Stimulated activated naive CD8-positive, alpha-beta T cell treated with anti-CD3 and anti-CD28 coated beads, Interleukin-15, amount 100 ng/mL, for 72 hours (primary cell): ENCODE measurements around the gene POLD3.

Experiments
- ATAC-seq: fragments of 150-1000 bp; cut with Tn5 transposase; 2 replicates; pipeline ENCODE4 v1.10.0; 2021; ENCODE audit warnings: mild to moderate bottlenecking, moderate library complexity
- DNase-seq, 2 donors: peaks; one replicate each; pipeline ENCODE4 v3.0.0; 2021 to 2022
- H3K27ac Mint-ChIP-seq, 2 donors: one replicate each; pipeline ENCODE4 v1.8.0; 2022; ENCODE audit warnings: mild to moderate bottlenecking in 2 of 2, mixed read lengths in 2 of 2, moderate library complexity in 2 of 2
- H3K27me3 Mint-ChIP-seq: one replicate; pipeline ENCODE4 v1.8.0; 2022; ENCODE audit warnings: mixed read lengths
- H3K4me1 Mint-ChIP-seq: one replicate; pipeline ENCODE4 v1.8.0; 2022; ENCODE audit warnings: mild to moderate bottlenecking, mixed read lengths
- H3K4me3 Mint-ChIP-seq, 2 donors: one replicate each; pipeline ENCODE4 v1.8.0; 2022; ENCODE audit warnings: mild to moderate bottlenecking in 2 of 2, mixed read lengths in 2 of 2, moderate library complexity in 1 of 2
- H3K9me3 Mint-ChIP-seq, 2 donors: one replicate each; pipeline ENCODE4 v1.8.0; 2022; ENCODE audit warnings: mixed read lengths in 2 of 2

Gene POLD3

DNA sequence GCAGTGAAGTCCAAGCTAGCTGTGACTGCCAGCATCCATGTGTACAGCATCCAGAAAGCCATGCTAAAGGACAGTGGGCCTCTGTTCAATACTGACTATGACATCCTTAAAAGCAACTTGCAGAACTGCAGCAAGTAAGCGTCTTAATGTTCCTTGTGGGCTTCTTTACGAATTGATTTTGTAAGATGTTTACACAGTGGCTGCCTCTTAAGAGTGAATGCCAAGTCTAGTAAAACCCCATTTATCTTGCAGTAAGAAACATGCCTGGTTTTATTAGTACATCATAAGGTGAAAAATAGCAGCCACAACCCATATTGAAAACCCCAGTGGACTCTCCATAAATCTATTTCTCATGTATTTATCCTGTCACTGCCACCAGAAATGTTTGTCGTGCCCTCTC, 20.5 kb downstream of the POLD3 start:
- DNase-seq (no peak), ATAC-seq (no peak)
- Mint-ChIP-seq H3K27me3 (no peaks in the 10 kb centered on the region), H3K4me3 (no peak overlapping the region), H3K27ac (no peak overlapping the region), H3K9me3 (no peaks in the 10 kb centered on the region), H3K4me1 (no peaks in the 10 kb centered on the region)

DNA sequence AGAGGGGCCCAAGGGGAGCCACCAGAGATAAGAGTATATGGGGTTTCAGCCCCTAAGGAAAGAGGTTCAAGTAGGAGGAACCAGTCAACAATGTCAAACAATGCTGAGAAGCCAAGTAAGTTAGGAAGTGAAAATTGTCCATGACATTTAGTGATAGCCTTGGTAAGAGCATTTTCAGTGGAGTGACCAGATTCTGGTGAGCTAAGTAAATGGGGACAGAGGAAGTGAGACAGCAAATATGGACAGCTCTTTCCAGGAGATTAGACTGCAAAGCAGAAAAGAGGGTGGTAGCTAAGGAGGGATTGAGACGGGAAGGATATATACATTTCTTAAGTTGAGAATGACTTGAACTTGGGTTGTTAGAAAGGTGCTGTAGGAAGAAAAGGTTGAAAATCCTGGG, 22.9 kb downstream of the POLD3 start:
- no peaks in the 10 kb centered on the region for H3K9me3 Mint-ChIP-seq
- no peaks in the 10 kb centered on the region for H3K27me3 Mint-ChIP-seq
- no peaks in the 10 kb centered on the region for H3K4me1 Mint-ChIP-seq
- no peak for ATAC-seq
- H3K27ac Mint-ChIP-seq: no peak overlapping the region
- H3K4me3 Mint-ChIP-seq: no peak overlapping the region
- DNase-seq: no peak

DNA sequence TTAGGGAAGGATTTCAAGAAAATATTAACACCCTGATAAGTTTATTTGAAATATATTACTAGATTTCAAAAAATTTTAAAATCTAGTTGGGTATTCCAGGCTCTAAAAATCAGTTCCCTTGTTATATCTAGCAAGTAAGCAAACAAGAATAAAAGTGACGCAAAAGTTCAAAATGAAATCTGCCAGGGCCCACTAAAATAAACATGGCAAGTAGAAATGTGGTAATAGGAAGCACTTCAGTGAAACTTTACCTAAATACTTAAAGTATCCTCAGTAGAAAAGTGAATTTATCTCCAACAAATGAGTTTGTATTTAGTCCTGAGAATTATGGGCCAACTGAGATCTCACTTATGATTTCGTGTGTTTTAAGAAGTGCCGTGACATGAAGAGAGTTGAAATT, 23.6 kb downstream of the POLD3 start:
- no peaks in the 10 kb centered on the region for H3K9me3 Mint-ChIP-seq
- H3K27ac Mint-ChIP-seq: no peak overlapping the region
- H3K4me1 Mint-ChIP-seq: no peaks in the 10 kb centered on the region
- DNase-seq (no peak), ATAC-seq (no peak)
- H3K4me3 Mint-ChIP-seq: no peak overlapping the region
- H3K27me3 Mint-ChIP-seq: no peaks in the 10 kb centered on the region

DNA sequence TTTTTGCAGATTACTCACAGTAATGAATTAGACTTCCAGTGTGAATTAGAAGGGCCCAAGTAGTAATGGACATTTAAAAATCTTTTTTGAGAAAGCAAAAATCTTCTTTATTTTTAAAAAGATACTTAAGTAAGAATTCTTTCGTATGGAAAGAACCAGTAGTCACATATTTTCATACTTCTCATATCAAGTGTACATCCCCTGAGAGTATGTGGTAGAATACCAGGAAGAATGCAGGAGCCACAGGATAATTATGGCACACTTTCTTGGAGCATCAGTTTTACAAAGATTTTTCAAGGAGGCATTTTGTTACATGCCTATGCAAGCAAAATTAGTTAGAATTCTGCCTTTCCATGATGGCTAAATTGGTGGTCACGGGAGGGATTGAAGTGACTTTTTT, 28.1 kb downstream of the POLD3 start:
- no peaks in the 10 kb centered on the region for H3K27me3 Mint-ChIP-seq
- H3K9me3 Mint-ChIP-seq: no peaks in the 10 kb centered on the region
- DNase-seq (no peak), ATAC-seq (no peak)
- no peaks in the 10 kb centered on the region for H3K4me1 Mint-ChIP-seq
- H3K27ac Mint-ChIP-seq: no peak overlapping the region
- no peak overlapping the region for H3K4me3 Mint-ChIP-seq

- no peak for ATAC-seq
- Mint-ChIP-seq H3K4me1 (no peaks in the 10 kb centered on the region), H3K27ac (no peak overlapping the region), H3K4me3 (no peak overlapping the region), H3K27me3 (no peaks in the 10 kb centered on the region), H3K9me3 (no peaks in the 10 kb centered on the region)
- no peak for DNase-seq
Observed at GRCh38 chr11:74626130-74626529, 33.7 kb downstream of the POLD3 start.

GRCh38 chr11:74626604-74627003, 34.2 kb downstream of the POLD3 start:
- H3K4me1 Mint-ChIP-seq: no peaks in the 10 kb centered on the region
- no peak overlapping the region for H3K27ac Mint-ChIP-seq
- H3K27me3 Mint-ChIP-seq: no peaks in the 10 kb centered on the region
- ATAC-seq (no peak), DNase-seq (no peak)
- H3K9me3 Mint-ChIP-seq: no peaks in the 10 kb centered on the region
- no peak overlapping the region for H3K4me3 Mint-ChIP-seq

- DNase-seq: no peak
- H3K4me1 Mint-ChIP-seq: no peaks in the 10 kb centered on the region
Observed at GRCh38 chr11:74627381-74627780, 35.0 kb downstream of the POLD3 start.

DNA sequence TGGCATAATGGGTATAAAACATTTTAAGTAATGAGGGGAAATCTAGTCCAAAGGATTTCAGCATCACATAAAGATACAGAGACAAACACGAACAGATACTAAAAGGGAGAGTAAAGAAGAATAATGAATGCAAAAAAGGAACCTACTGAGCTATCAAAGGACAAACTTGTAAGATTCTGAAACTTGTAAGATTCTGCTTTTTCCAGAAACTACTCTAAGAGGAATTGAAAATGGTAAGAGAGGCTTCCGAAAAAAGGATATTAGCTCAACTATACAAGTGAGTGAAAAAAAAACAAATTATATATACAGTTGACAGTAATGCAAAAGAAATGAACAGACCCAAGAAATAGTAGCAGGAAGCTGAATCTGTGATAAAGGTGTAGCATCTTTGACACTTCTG, 37.7 kb downstream of the POLD3 start:
- ATAC-seq: no peak
- DNase-seq: no peak
- no peaks in the 10 kb centered on the region for H3K9me3 Mint-ChIP-seq
- H3K4me1 Mint-ChIP-seq: no peaks in the 10 kb centered on the region
- H3K4me3 Mint-ChIP-seq: no peak overlapping the region
- no peaks in the 10 kb centered on the region for H3K27me3 Mint-ChIP-seq
- H3K27ac Mint-ChIP-seq: peak overlapping the region in 1 of 2 donors; percentile 8

More at GRCh38 chr11:74627381-74627780, 35.0 kb downstream of the POLD3 start:
- Mint-ChIP-seq H3K9me3 (no peaks in the 10 kb centered on the region), H3K4me3 (no peak overlapping the region), H3K27me3 (no peaks in the 10 kb centered on the region), H3K27ac (no peak overlapping the region)
- peak; percentile 70 for ATAC-seq

GRCh38 chr11:74633406-74634393, 41.3 kb downstream of the POLD3 start:
- no peaks in the 10 kb centered on the region for H3K4me1 Mint-ChIP-seq
- H3K9me3 Mint-ChIP-seq: no peaks in the 10 kb centered on the region
- H3K4me3 Mint-ChIP-seq: no peak overlapping the region
- H3K27ac Mint-ChIP-seq: no peak overlapping the region
- no peaks in the 10 kb centered on the region for H3K27me3 Mint-ChIP-seq
- DNase-seq (no peak), ATAC-seq (no peak)

DNA sequence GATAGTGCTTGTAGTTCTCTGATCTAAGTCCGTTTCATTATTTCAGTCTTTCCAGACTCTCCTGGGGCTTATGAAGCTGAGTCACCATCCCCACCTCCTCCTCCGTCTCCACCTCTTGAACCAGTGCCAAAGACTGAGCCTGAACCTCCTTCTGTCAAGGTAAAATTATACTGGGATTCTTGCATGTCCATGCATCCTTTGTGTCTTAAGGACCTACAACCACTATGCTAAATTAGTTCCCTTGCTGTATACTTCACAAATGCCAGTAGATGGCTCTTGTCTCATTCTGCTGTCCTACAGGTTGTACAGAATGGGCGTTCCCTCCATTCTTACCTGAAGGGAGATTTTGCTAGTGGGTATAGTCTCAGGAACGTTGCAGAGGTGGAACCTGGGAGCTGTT, 42.2 kb downstream of the POLD3 start:
- ATAC-seq (no peak), DNase-seq (no peak)
- Mint-ChIP-seq H3K4me3 (no peak overlapping the region), H3K4me1 (no peaks in the 10 kb centered on the region), H3K27me3 (no peaks in the 10 kb centered on the region), H3K9me3 (no peaks in the 10 kb centered on the region), H3K27ac (no peak overlapping the region)

DNA sequence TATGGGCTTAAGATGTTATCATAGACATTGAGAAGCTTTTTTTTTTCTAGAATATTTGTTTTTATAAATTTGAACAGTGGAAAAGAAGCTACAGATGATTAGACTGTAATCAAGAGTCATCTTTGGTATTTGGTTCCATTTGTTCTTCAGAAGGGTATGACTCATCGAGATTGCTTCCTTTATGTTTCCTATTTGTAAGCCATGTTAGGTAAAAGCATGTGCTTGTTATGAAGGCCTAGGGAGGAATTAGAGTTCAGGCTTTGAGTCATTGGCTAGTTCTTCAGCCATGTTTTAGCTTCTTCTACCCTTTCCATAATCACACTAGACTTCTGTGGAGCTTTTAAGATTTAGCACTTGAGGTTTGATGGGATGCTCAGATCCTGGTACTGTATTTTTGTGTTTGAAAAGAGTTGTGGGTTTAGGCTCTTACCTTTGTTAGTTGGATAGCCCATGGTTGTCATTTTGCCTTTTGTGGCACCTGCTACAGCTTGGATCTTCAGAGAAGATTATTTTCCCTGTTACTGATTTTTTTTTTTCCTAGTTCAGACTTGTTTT, 44.3 kb downstream of the POLD3 start:
- no peaks in the 10 kb centered on the region for H3K4me1 Mint-ChIP-seq
- H3K4me3 Mint-ChIP-seq: no peak overlapping the region
- no peak overlapping the region for H3K27ac Mint-ChIP-seq
- ATAC-seq (peak; percentile 67), DNase-seq (no peak)
- no peaks in the 10 kb centered on the region for H3K9me3 Mint-ChIP-seq
- no peaks in the 10 kb centered on the region for H3K27me3 Mint-ChIP-seq

- DNase-seq (no peak), ATAC-seq (no peak)
- H3K4me1 Mint-ChIP-seq: no peaks in the 10 kb centered on the region
- no peaks in the 10 kb centered on the region for H3K9me3 Mint-ChIP-seq
- H3K27me3 Mint-ChIP-seq: no peaks in the 10 kb centered on the region
- no peak overlapping the region for H3K27ac Mint-ChIP-seq
- H3K4me3 Mint-ChIP-seq: no peak overlapping the region
Observed at GRCh38 chr11:74637700-74638099, 45.3 kb downstream of the POLD3 start.

DNA sequence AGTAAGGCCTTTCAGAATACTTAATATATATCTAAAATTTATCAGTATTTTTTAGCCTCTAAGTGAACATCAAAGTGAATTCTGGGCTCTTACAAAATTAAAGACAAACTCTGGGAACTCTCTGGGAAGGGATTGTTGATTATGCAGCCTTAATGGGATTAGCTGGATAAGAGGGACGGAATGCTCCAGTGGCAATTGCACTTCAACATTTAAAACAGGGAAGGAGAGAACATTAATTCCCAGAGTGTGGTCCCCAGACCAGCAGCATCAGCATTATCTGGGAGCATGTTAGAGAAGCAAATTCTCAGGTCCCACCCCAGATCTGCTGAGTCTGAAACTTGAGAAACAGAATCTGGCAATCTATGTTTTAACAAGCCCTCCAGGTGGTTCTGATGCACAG, 46.5 kb downstream of the POLD3 start:
- no peak for ATAC-seq
- H3K9me3 Mint-ChIP-seq: no peaks in the 10 kb centered on the region

DNA sequence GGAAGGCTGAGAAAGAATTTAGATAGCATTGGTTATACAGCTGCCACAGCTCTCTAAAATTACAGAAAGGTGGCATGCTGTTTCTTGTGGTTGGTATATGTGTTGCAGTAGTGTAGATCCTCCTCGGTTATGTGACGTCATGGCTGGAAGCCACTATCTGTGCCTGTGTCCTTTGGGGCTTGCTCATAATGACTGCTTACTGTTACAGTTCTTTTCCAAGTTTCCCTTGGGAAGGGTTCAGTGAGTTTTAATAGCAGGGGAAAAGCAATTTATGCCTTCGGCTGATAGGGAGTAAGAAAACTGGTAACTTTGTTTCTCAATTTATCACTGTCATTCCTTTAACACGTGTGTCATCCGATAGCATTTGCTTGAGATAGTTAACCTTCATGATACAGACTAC, 47.2 kb downstream of the POLD3 start:
- DNase-seq (no peak), ATAC-seq (no peak)
- H3K4me3 Mint-ChIP-seq: no peak overlapping the region
- H3K9me3 Mint-ChIP-seq: no peaks in the 10 kb centered on the region
- no peaks in the 10 kb centered on the region for H3K27me3 Mint-ChIP-seq
- H3K4me1 Mint-ChIP-seq: no peaks in the 10 kb centered on the region
- H3K27ac Mint-ChIP-seq: no peak overlapping the region

More for the DNA sequence above, 46.5 kb downstream of the POLD3 start:
- no peaks in the 10 kb centered on the region for H3K27me3 Mint-ChIP-seq
- H3K27ac Mint-ChIP-seq: no peak overlapping the region
- DNase-seq: no peak
- H3K4me1 Mint-ChIP-seq: no peaks in the 10 kb centered on the region
- no peak overlapping the region for H3K4me3 Mint-ChIP-seq

DNA sequence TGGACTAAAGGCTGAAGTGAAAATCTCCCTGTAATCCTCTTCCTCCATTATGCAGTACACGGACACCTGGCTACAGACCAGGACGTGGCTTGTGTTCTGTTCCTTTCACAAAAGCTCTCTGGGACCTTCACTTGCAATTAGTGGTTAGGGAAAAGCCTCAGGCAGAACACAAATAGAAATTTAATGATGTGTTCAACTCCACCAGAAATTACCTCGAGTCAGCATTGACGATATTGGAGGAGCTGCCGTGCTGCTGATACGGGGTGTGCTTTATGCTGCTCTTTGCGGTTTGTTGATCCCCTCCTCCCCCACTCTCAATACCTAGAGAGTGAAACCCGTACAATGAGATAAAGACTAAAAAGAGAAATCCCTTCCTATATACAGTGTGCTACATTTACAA, 48.9 kb downstream of the POLD3 start:
- H3K9me3 Mint-ChIP-seq: no peaks in the 10 kb centered on the region
- DNase-seq: no peak
- H3K27ac Mint-ChIP-seq: no peak overlapping the region
- ATAC-seq: no peak
- H3K27me3 Mint-ChIP-seq: no peaks in the 10 kb centered on the region
- no peak overlapping the region for H3K4me3 Mint-ChIP-seq
- no peaks in the 10 kb centered on the region for H3K4me1 Mint-ChIP-seq

- no peaks in the 10 kb centered on the region for H3K4me1 Mint-ChIP-seq
- no peak for ATAC-seq
- H3K27ac Mint-ChIP-seq: no peak overlapping the region
- no peak for DNase-seq
- no peaks in the 10 kb centered on the region for H3K9me3 Mint-ChIP-seq
- H3K4me3 Mint-ChIP-seq: no peak overlapping the region
- no peaks in the 10 kb centered on the region for H3K27me3 Mint-ChIP-seq
Observed at GRCh38 chr11:74641905-74642304, 49.5 kb downstream of the POLD3 start.
